Smooth muscle cell (in vitro differentiated cells): ENCODE data around the gene SOX6. TPM values are rescaled to one million over a fixed set of nuclear protein-coding genes. Genes with fewer than 3 reads are reported as not detected.

Experiments
- DNase-seq: peaks from one replicate; lab custom pipeline; 2025; ENCODE audit not compliant: unreplicated experiment; lab: John Stamatoyannopoulos, UW
- H2AFZ ChIP-seq: fragments of 200-600 bp; sonication (generic); 2 replicates; pipeline ENCODE4 v1.6.0; 2016; ENCODE audit warnings: antibody characterized with exemption, low read depth, mild to moderate bottlenecking
- H3F3A ChIP-seq: fragments of 200-600 bp; sonication (generic); 2 replicates; pipeline ENCODE4 v1.6.0; 2017; ENCODE audit warnings: antibody characterized with exemption, low read depth
- H3K27ac ChIP-seq: fragments of 200-600 bp; sonication (generic); 2 replicates; pipeline ENCODE4 v1.5.1; 2016; ENCODE audit warnings: low read depth, mild to moderate bottlenecking
- H3K27me3 ChIP-seq: fragments of 200-600 bp; sonication (generic); 2 replicates; pipeline ENCODE4 v1.6.1; 2016; ENCODE audit warnings: low read depth, mild to moderate bottlenecking
- H3K36me3 ChIP-seq: fragments of 200-600 bp; sonication (generic); 2 replicates; pipeline ENCODE4 v1.5.1; 2016; ENCODE audit warnings: low read depth
- H3K4me1 ChIP-seq: fragments of 200-600 bp; sonication (generic); 2 replicates; pipeline ENCODE4 v1.5.1; 2016; ENCODE audit warnings: low read depth
- H3K4me2 ChIP-seq: fragments of 200-600 bp; sonication (generic); 2 replicates; pipeline ENCODE4 v1.6.0; 2016; ENCODE audit warnings: mild to moderate bottlenecking
- H3K4me3 ChIP-seq: fragments of 200-600 bp; sonication (generic); 2 replicates; pipeline ENCODE4 v1.5.1; 2016; ENCODE audit warnings: mild to moderate bottlenecking
- H3K79me2 ChIP-seq: fragments of 200-600 bp; sonication (generic); 2 replicates; pipeline ENCODE4 v1.6.0; 2016; ENCODE audit warnings: low read depth, mild to moderate bottlenecking
- H3K9ac ChIP-seq: fragments of 200-600 bp; sonication (generic); 2 replicates; pipeline ENCODE4 v1.6.0; 2016; ENCODE audit warnings: low read depth
- H3K9me3 ChIP-seq: fragments of 200-600 bp; sonication (generic); replicated peaks from 2 replicates; pipeline ENCODE4 v1.5.1; 2016; ENCODE audit warnings: low read depth
- H4K20me1 ChIP-seq: fragments of 200-600 bp; sonication (generic); 2 replicates; pipeline ENCODE4 v1.6.0; 2016; ENCODE audit warnings: low read depth
- WGBS: methylation state at CpG from one replicate; pipeline ENCODE4 v1.1.7; 2016; ENCODE audit warnings: low lambda C conversion rate; 5-methylcytosine and 5-hydroxymethylcytosine counted together
- polyA plus RNA-seq: library from polyadenylated mRNA; unstranded; fragments of >200 nt; fragmentation: Nextera tagmentation; extraction: Ambion mirVana; gene quantifications from 2 replicates; pipeline ENCODE4 v1.2.1, GENCODE V29; 2016
- total RNA-seq: library from RNA; depleted of rRNA; stranded (reverse); fragments of >200 nt; gene quantifications from 2 replicates; pipeline ENCODE4 v1.2.3, GENCODE V29; 2014
- TF ChIP-seq, protein P1 (sequence below): fragments of 200-600 bp; sonication (generic); IDR thresholded peaks from 2 replicates; pipeline ENCODE4 v1.5.1; 2017; ENCODE audit warnings: borderline replicate concordance, mild to moderate bottlenecking, antibody characterized with exemption; ENCODE audit not compliant: insufficient read depth, poor library complexity, severe bottlenecking

The SOX6 gene
- total and polyA plus RNA-seq, 2 experiments from 2014 or later, result 11.2 to 27.6 TPM

DNA sequence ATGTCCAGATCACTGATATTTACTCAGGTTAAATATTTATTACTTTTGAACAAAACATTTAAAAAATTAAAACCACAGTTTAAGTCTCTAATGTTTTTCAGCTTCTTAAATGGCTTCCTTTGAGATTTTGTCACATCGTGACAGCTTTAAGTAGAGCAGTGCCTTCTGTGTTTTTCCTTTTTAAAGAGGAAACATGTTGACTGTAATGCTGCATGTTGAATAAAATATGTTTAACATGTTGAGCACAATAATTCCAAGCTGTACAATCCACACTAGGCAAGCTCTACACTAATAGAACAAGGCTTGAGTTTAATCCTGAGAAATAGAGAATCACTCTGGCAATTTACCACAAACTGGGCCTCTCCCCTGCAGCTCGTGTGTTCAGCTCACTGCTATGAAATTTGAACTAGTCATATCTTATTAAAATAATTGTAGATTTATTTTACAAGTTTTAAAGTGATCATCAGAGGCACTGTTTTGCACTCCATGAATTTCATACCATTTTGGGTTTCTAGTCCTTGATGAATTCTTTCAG, 368.3 kb downstream of the SOX6 start:
- no peaks in the 10 kb centered on the region for H3K36me3 ChIP-seq
- no peaks in the 10 kb centered on the region for H3K79me2 ChIP-seq
- WGBS, result 53% methylated on average over 2 of the region's 2 CpGs
- H3K9ac ChIP-seq, result no peak overlapping the region
- no peak for DNase-seq
- H3K9me3 ChIP-seq, result no peaks in the 10 kb centered on the region
- TF ChIP-seq, protein P1, sequence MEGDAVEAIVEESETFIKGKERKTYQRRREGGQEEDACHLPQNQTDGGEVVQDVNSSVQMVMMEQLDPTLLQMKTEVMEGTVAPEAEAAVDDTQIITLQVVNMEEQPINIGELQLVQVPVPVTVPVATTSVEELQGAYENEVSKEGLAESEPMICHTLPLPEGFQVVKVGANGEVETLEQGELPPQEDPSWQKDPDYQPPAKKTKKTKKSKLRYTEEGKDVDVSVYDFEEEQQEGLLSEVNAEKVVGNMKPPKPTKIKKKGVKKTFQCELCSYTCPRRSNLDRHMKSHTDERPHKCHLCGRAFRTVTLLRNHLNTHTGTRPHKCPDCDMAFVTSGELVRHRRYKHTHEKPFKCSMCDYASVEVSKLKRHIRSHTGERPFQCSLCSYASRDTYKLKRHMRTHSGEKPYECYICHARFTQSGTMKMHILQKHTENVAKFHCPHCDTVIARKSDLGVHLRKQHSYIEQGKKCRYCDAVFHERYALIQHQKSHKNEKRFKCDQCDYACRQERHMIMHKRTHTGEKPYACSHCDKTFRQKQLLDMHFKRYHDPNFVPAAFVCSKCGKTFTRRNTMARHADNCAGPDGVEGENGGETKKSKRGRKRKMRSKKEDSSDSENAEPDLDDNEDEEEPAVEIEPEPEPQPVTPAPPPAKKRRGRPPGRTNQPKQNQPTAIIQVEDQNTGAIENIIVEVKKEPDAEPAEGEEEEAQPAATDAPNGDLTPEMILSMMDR, result no peak
- peaks cover 11% of the 10 kb centered on the region for H3K4me1 ChIP-seq
- H3F3A ChIP-seq, result no peaks in the 10 kb centered on the region
- H2AFZ ChIP-seq, result no peak overlapping the region
- H3K27ac ChIP-seq, result peak overlapping the region; percentile 15
- H4K20me1 ChIP-seq, result no peaks in the 10 kb centered on the region
- H3K27me3 ChIP-seq, result no peaks in the 10 kb centered on the region
- no peak overlapping the region for H3K4me2 ChIP-seq
- no peak overlapping the region for H3K4me3 ChIP-seq

DNA sequence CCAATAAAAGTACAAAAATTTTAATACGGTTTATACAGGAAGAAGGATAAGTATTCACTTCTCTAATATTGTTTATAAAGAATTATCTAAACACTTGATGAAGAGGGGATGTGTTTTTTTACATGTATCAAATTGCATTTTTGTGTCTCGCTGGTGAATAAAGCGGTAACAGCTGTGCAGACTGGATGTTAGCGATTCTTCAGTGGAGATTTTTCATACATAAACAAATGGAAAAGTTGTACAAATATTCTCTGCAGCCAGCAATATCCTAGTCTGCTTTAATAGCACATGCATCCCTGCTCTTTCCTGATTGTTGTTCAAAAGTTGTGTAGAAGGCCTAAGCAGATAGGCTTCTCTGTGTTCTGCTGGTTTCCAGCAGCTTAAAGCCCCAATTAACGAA, 369.3 kb downstream of the SOX6 start:
- no peaks in the 10 kb centered on the region for H4K20me1 ChIP-seq
- H2AFZ ChIP-seq, result no peak overlapping the region
- peaks cover 11% of the 10 kb centered on the region for H3K4me1 ChIP-seq
- no peak overlapping the region for H3K27ac ChIP-seq
- H3K4me2 ChIP-seq, result no peak overlapping the region
- DNase-seq, result no peak
- no peaks in the 10 kb centered on the region for H3K36me3 ChIP-seq
- H3K79me2 ChIP-seq, result no peaks in the 10 kb centered on the region
- H3K27me3 ChIP-seq, result no peaks in the 10 kb centered on the region
- TF ChIP-seq, protein P1, result no peak
- H3F3A ChIP-seq, result no peaks in the 10 kb centered on the region
- WGBS, result 88% methylated on average over 5 of the region's 5 CpGs
- no peaks in the 10 kb centered on the region for H3K9me3 ChIP-seq
- H3K4me3 ChIP-seq, result no peak overlapping the region
- H3K9ac ChIP-seq, result no peak overlapping the region

DNA sequence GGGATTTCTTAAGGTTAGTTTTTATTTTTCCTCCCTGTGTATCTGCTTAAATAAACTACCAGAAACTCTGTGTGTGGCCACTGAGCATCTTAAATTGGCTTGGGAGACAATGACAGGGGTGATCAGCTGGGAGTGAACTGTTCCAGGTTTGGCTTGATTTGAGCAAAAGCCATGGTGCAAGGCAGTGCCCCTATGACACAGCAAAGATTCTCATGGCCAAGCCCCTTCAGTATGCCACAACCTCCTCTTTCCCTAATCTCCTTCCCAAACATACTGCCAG, 370.5 kb downstream of the SOX6 start:
- H3K27ac ChIP-seq, result no peak overlapping the region

More for the DNA sequence above, 370.5 kb downstream of the SOX6 start:
- H4K20me1 ChIP-seq, result no peaks in the 10 kb centered on the region
- no peak overlapping the region for H3K9ac ChIP-seq
- H3K27me3 ChIP-seq, result no peaks in the 10 kb centered on the region
- no peaks in the 10 kb centered on the region for H3F3A ChIP-seq
- no peaks in the 10 kb centered on the region for H3K36me3 ChIP-seq
- H3K4me1 ChIP-seq, result peaks cover 11% of the 10 kb centered on the region
- TF ChIP-seq, protein P1, result no peak
- no peak overlapping the region for H3K4me3 ChIP-seq
- H3K79me2 ChIP-seq, result no peaks in the 10 kb centered on the region
- H3K4me2 ChIP-seq, result no peak overlapping the region
- H3K9me3 ChIP-seq, result no peaks in the 10 kb centered on the region
- H2AFZ ChIP-seq, result no peak overlapping the region
- DNase-seq, result no peak
